Trophoblast cell (in vitro differentiated cells and primary cell): ENCODE measurements around the gene SPANXN1. TPM values are rescaled to one million over a fixed set of nuclear protein-coding genes. Genes with fewer than 3 reads are reported as not detected.
"Not testable (repeated sequence)": the region's sequence is repeated elsewhere in the genome, so short reads cannot be mapped to it uniquely, and the experiment has no call there.

Experiments
- DNase-seq, 2 donors: peaks; one replicate each; pipeline ENCODE4 v3.0.0-alpha.2; 2016
- H2AFZ ChIP-seq: 2 replicates; pipeline ENCODE4 v1.6.1; 2013; ENCODE audit warnings: low read length, moderate library complexity, mild to moderate bottlenecking; ENCODE audit not compliant: insufficient read depth, poor library complexity
- H2AK5ac ChIP-seq: 2 replicates; pipeline ENCODE4 v1.6.1; 2013; ENCODE audit warnings: mild to moderate bottlenecking, low read length
- H2BK120ac ChIP-seq: 2 replicates; pipeline ENCODE4 v1.6.1; 2013; ENCODE audit warnings: low read length, mild to moderate bottlenecking, moderate library complexity; ENCODE audit not compliant: insufficient read depth, poor library complexity
- H2BK12ac ChIP-seq: 2 replicates; pipeline ENCODE4 v1.6.1; 2013; ENCODE audit warnings: mild to moderate bottlenecking, low read length, moderate library complexity
- H2BK5ac ChIP-seq: 2 replicates; pipeline ENCODE4 v1.6.1; 2013; ENCODE audit warnings: low read length, low read depth, moderate library complexity, mild to moderate bottlenecking; ENCODE audit not compliant: poor library complexity
- H3K14ac ChIP-seq: 2 replicates; pipeline ENCODE4 v1.6.1; 2013; ENCODE audit warnings: mild to moderate bottlenecking, low read length
- H3K18ac ChIP-seq: 2 replicates; pipeline ENCODE4 v1.6.1; 2013; ENCODE audit warnings: mild to moderate bottlenecking, low read length
- H3K23ac ChIP-seq: 2 replicates; pipeline ENCODE4 v1.6.1; 2013; ENCODE audit warnings: low read length
- H3K27ac ChIP-seq: 2 replicates; pipeline ENCODE4 v1.5.1; 2013; ENCODE audit warnings: low read depth, mild to moderate bottlenecking, inconsistent platforms, low read length, moderate library complexity
- H3K27me3 ChIP-seq: 2 replicates; pipeline ENCODE4 v1.6.1; 2013; ENCODE audit warnings: inconsistent platforms, mild to moderate bottlenecking, low read length, moderate library complexity; ENCODE audit not compliant: insufficient read depth
- H3K36me3 ChIP-seq, 2 experiments: 1 replicate in 1 of 2; 2 replicates in 1 of 2; pipeline ENCODE4 v1.6.1; 2013; ENCODE audit warnings: low read length in 2 of 2, mild to moderate bottlenecking in 2 of 2, moderate library complexity in 1 of 2; ENCODE audit not compliant: insufficient read depth in 2 of 2, control insufficient read depth in 1 of 2
- H3K4ac ChIP-seq: 2 replicates; pipeline ENCODE4 v1.6.1; 2013; ENCODE audit warnings: low read depth, mild to moderate bottlenecking, low read length, moderate library complexity
- H3K4me1 ChIP-seq, 2 experiments: 1 replicate in 1 of 2; 2 replicates in 1 of 2; pipeline ENCODE4 v1.6.1; 2013; ENCODE audit warnings: low read length in 2 of 2, mild to moderate bottlenecking in 2 of 2, moderate library complexity in 1 of 2; ENCODE audit not compliant: insufficient read depth in 2 of 2, control insufficient read depth in 1 of 2
- H3K4me2 ChIP-seq: 2 replicates; pipeline ENCODE4 v1.6.1; 2013; ENCODE audit warnings: inconsistent platforms, mild to moderate bottlenecking, low read length, moderate library complexity
- H3K4me3 ChIP-seq: 2 replicates; pipeline ENCODE4 v1.5.1; 2013; ENCODE audit warnings: mild to moderate bottlenecking, low read depth, low read length, inconsistent platforms
- H3K79me1 ChIP-seq: one replicate; pipeline ENCODE4 v1.6.1; 2013; ENCODE audit warnings: low read length
- H3K79me2 ChIP-seq: 2 replicates; pipeline ENCODE4 v1.6.1; 2013; ENCODE audit warnings: low read length, mild to moderate bottlenecking; ENCODE audit not compliant: control insufficient read depth, insufficient read depth, poor library complexity
- H3K9ac ChIP-seq: 2 replicates; pipeline ENCODE4 v1.6.1; 2013; ENCODE audit warnings: mild to moderate bottlenecking, low read length
- H3K9me3 ChIP-seq: 2 replicates; pipeline ENCODE4 v1.6.1; 2013; ENCODE audit warnings: low read depth, mild to moderate bottlenecking, control low read depth, inconsistent platforms, low read length; ENCODE audit not compliant: insufficient read depth
- H4K12ac ChIP-seq: 2 replicates; pipeline ENCODE4 v1.6.1; 2013; ENCODE audit warnings: low read depth, mild to moderate bottlenecking, low read length, moderate library complexity
- H4K8ac ChIP-seq: 2 replicates; pipeline ENCODE4 v1.6.1; 2013; ENCODE audit warnings: low read depth, mild to moderate bottlenecking, low read length, moderate library complexity
- H4K91ac ChIP-seq: one replicate; pipeline ENCODE4 v1.6.1; 2013; ENCODE audit warnings: low read depth, mild to moderate bottlenecking, low read length, moderate library complexity
- WGBS: extraction: QIAGEN DNeasy Blood & Tissue Kit; methylation state at CpG from one replicate; pipeline ENCODE4 v1.1.7; 2013; ENCODE audit warnings: missing lambda C conversion rate; ENCODE audit not compliant: insufficient read length, insufficient coverage; ENCODE audit errors: extremely low coverage; 5-methylcytosine and 5-hydroxymethylcytosine counted together
- polyA plus RNA-seq: library from polyadenylated mRNA; stranded (reverse); fragments of 200-250 nt; gene quantifications from 2 replicates; pipeline ENCODE4 v1.2.3, GENCODE V29; 2013

The SPANXN1 gene, protein sequence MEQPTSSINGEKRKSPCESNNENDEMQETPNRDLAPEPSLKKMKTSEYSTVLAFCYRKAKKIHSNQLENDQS
- polyA plus RNA-seq, result not detected in 2 replicates

DNA sequence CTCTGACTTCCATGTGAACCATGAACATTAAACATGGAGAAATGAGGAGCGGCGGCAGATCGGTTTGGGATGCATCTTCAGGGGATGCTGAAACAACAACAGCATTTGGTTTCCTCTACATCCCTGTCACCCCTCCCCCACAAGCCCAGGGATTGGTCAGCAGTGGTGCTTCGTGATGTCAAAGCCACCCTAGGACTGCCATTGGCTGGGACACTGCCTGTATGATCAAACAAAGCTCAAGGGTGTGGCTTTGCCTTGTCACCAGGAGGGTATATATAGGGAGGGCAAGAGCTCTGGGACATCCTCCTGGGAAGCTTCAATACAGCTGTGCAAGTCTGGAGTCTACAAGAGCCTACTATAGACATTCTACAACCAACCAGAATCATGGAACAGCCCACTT lies at the start of gene SPANXN1:
SPANXN1 (plus strand) TSS at position 301 of the 400 bp plus-strand sequence; CDS start at position 385, 84 bp downstream.
- H4K12ac ChIP-seq, DNase-seq, H2AFZ ChIP-seq, H3K4ac ChIP-seq, H2BK120ac ChIP-seq, H2AK5ac ChIP-seq, H3K27ac ChIP-seq, H3K27me3 ChIP-seq, H3K23ac ChIP-seq, H3K36me3 ChIP-seq, H3K18ac ChIP-seq, H3K4me3 ChIP-seq, H3K79me1 ChIP-seq, H3K9ac ChIP-seq, H2BK12ac ChIP-seq, H3K4me1 ChIP-seq, H2BK5ac ChIP-seq, H3K4me2 ChIP-seq, H4K91ac ChIP-seq, H3K79me2 ChIP-seq, H3K9me3 ChIP-seq, H3K14ac ChIP-seq, H4K8ac ChIP-seq: not testable (repeated sequence)
- WGBS, result no CpG with 5 or more reads among the region's 4 CpGs

DNA sequence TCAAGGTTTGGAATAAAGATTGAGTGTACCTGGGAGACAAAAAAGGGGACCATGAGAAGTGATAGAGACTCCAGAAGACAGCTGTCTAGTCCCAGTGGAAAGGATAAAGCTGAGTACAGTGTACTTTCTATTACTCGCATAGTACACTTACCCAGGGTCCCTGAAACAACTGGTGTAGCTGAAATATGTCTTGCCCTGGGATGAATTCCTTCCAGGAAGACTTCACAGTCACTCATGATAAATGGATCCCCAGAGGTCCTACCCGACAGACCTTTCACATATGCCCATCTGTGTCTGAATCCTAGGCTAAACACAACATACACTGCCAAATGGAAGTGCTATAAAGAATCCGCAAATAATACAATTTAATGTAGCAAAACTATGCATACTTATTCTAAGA lies 48.2 kb upstream of the SPANXN1 start:
- no peak overlapping the region for H2AFZ ChIP-seq
- no peaks in the 10 kb centered on the region for H3K36me3 ChIP-seq
- WGBS, result no CpG with 5 or more reads among the region's 3 CpGs
- H2BK5ac ChIP-seq, result no peak overlapping the region
- no peak overlapping the region for H2BK120ac ChIP-seq
- H3K14ac ChIP-seq, result no peak overlapping the region
- H3K4me1 ChIP-seq, result no peaks in the 10 kb centered on the region
- H3K9ac ChIP-seq, result no peak overlapping the region
- no peak for DNase-seq
- H3K79me1 ChIP-seq, result no peaks in the 10 kb centered on the region
- H4K12ac ChIP-seq, result no peak overlapping the region
- no peak overlapping the region for H4K8ac ChIP-seq
- no peak overlapping the region for H3K4me2 ChIP-seq
- no peak overlapping the region for H4K91ac ChIP-seq
- no peak overlapping the region for H3K23ac ChIP-seq
- H2AK5ac ChIP-seq, result no peak overlapping the region
- H3K9me3 ChIP-seq, result no peaks in the 10 kb centered on the region
- no peaks in the 10 kb centered on the region for H3K27me3 ChIP-seq
- H3K79me2 ChIP-seq, result no peaks in the 10 kb centered on the region
- H3K4ac ChIP-seq, result no peak overlapping the region
- no peak overlapping the region for H3K27ac ChIP-seq
- no peak overlapping the region for H3K4me3 ChIP-seq
- H2BK12ac ChIP-seq, result no peak overlapping the region
- H3K18ac ChIP-seq, result no peak overlapping the region

DNA sequence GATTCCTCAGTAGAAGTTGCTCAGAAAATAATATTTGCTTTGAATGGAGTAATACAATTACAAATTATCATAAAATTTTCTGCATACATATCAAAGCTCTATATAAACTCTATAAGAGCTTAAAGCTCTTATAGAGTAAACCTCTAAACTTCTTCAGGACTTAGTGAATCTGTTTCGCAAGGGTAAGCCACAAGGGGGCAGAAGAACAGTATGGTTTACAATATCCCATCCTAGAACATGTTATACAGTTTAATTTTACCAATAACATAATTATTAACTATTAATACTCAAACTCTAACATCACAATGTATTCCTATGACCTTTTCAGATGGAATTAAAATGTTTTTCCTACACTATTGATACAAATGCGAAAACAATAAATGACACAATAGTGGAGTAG lies 33.8 kb upstream of the SPANXN1 start:
- Histone ChIP-seq H3K4me1 (no peaks in the 10 kb centered on the region), H3K23ac (no peak overlapping the region), H3K4me3 (no peak overlapping the region), H3K4me2 (no peak overlapping the region), H3K27ac (no peak overlapping the region), H3K79me1 (no peaks in the 10 kb centered on the region), H2AFZ (no peak overlapping the region), H3K18ac (no peak overlapping the region), H3K14ac (no peak overlapping the region), H4K91ac (no peak overlapping the region), H3K79me2 (no peaks in the 10 kb centered on the region), H3K36me3 (no peaks in the 10 kb centered on the region), H2BK5ac (no peak overlapping the region), H2BK120ac (no peak overlapping the region), H4K12ac (no peak overlapping the region), H2BK12ac (no peak overlapping the region), H3K9ac (no peak overlapping the region), H3K27me3 (no peaks in the 10 kb centered on the region), H3K9me3 (no peaks in the 10 kb centered on the region), H2AK5ac (no peak overlapping the region), H3K4ac (no peak overlapping the region), H4K8ac (no peak overlapping the region)
- no CpG with 5 or more reads among the region's 2 CpGs for WGBS
- DNase-seq, result peak in 1 of 2 donors; percentile 34

DNA sequence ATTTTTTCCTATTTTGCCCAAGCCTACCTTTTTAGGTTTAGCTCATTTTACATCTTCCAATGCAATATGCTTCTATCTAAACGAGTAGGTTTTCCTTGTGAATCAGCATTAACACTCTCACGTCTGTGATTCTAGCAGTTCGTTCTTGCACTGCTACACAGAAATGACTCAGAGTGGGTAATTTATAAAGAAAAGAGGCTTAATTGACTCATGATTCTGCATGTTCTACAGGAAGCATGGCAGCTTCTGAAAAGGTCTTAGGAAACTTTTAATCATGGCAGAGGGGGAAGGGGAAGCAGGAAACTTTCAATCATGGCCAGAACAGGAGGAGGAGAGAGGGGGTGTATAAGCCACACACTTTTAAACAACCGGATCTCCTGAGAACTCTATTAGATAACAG lies 44.9 kb downstream of the SPANXN1 start:
- Histone ChIP-seq H4K91ac (no peak overlapping the region), H3K4ac (no peak overlapping the region), H3K4me1 (no peaks in the 10 kb centered on the region), H3K23ac (no peak overlapping the region), H2BK5ac (no peak overlapping the region), H3K79me2 (no peaks in the 10 kb centered on the region), H3K4me2 (no peak overlapping the region), H4K8ac (no peak overlapping the region), H3K27me3 (no peaks in the 10 kb centered on the region), H3K36me3 (no peaks in the 10 kb centered on the region), H3K27ac (no peak overlapping the region), H4K12ac (no peak overlapping the region), H3K18ac (no peak overlapping the region), H3K4me3 (no peak overlapping the region), H2AFZ (no peak overlapping the region), H3K14ac (no peak overlapping the region), H3K9ac (no peak overlapping the region), H2BK120ac (no peak overlapping the region), H2BK12ac (no peak overlapping the region), H3K9me3 (no peaks in the 10 kb centered on the region), H2AK5ac (no peak overlapping the region), H3K79me1 (no peaks in the 10 kb centered on the region)
- WGBS, result no CpG with 5 or more reads among the region's 4 CpGs
- no peak for DNase-seq
